Hepatocyte (in vitro differentiated cells): ENCODE measurements around the gene NRK. TPM values are rescaled to one million over a fixed set of nuclear protein-coding genes. Genes with fewer than 3 reads are reported as not detected.
"Not testable (repeated sequence)": the region's sequence is repeated elsewhere in the genome, so short reads cannot be mapped to it uniquely, and the experiment has no call there.

Experiments used
- DNase-seq: peaks from one replicate; pipeline ENCODE4 v3.0.0-alpha.2; 2016; ENCODE audit warnings: low spot score
- H2AFZ ChIP-seq: fragments of 200-600 bp; sonication (generic); 2 replicates; pipeline ENCODE4 v1.6.0; 2016; ENCODE audit warnings: antibody characterized with exemption, mild to moderate bottlenecking
- H3K27ac ChIP-seq: fragments of 200-600 bp; sonication (generic); 2 replicates; pipeline ENCODE4 v1.5.1; 2016; ENCODE audit warnings: mild to moderate bottlenecking
- H3K27me3 ChIP-seq: fragments of 200-600 bp; sonication (generic); 2 replicates; pipeline ENCODE4 v1.6.1; 2016
- H3K36me3 ChIP-seq: fragments of 200-600 bp; sonication (generic); replicated peaks from 2 replicates; pipeline ENCODE4 v1.5.1; 2016; ENCODE audit warnings: low read depth; ENCODE audit not compliant: insufficient read depth
- H3K4me1 ChIP-seq: fragments of 200-600 bp; sonication (generic); 2 replicates; pipeline ENCODE4 v1.5.1; 2016; ENCODE audit warnings: mild to moderate bottlenecking, moderate library complexity; ENCODE audit not compliant: insufficient read depth
- H3K4me2 ChIP-seq: fragments of 200-600 bp; sonication (generic); 2 replicates; pipeline ENCODE4 v1.6.0; 2016
- H3K4me3 ChIP-seq: fragments of 200-600 bp; sonication (generic); 2 replicates; pipeline ENCODE4 v1.5.1; 2016; ENCODE audit warnings: mild to moderate bottlenecking
- H3K79me2 ChIP-seq: fragments of 200-600 bp; sonication (generic); 2 replicates; pipeline ENCODE4 v1.6.0; 2017; ENCODE audit warnings: mild to moderate bottlenecking
- H3K9me2 ChIP-seq: fragments of 200-600 bp; sonication (generic); replicated peaks from 2 replicates; pipeline ENCODE4 v1.6.0; 2017; ENCODE audit warnings: mild to moderate bottlenecking; ENCODE audit not compliant: insufficient read depth
- H3K9me3 ChIP-seq: fragments of 200-600 bp; sonication (generic); 2 replicates; pipeline ENCODE4 v1.5.1; 2016; ENCODE audit warnings: low read depth, mild to moderate bottlenecking
- H4K20me1 ChIP-seq: fragments of 200-600 bp; sonication (generic); 2 replicates; pipeline ENCODE4 v1.6.0; 2016; ENCODE audit warnings: mild to moderate bottlenecking; ENCODE audit not compliant: insufficient read depth, poor library complexity, severe bottlenecking
- EZH2 ChIP-seq: fragments of 200-600 bp; sonication (generic); IDR thresholded peaks from 2 replicates; pipeline ENCODE4 v1.6.1; 2016; ENCODE audit warnings: antibody characterized with exemption, mild to moderate bottlenecking, borderline replicate concordance
- EZH2phosphoT487 ChIP-seq: fragments of 200-600 bp; sonication (generic); IDR thresholded peaks from one replicate; pipeline ENCODE4 v1.6.1; 2018; ENCODE audit warnings: antibody characterized with exemption, mild to moderate bottlenecking, low read depth, moderate library complexity; ENCODE audit not compliant: unreplicated experiment, severe bottlenecking
- WGBS: methylation state at CpG from one replicate; pipeline ENCODE4 v1.1.6; 2016; ENCODE audit warnings: low lambda C conversion rate; ENCODE audit errors: missing lambda C conversion rate; 5-methylcytosine and 5-hydroxymethylcytosine counted together
- polyA plus RNA-seq: library from polyadenylated mRNA; unstranded; fragments of >200 nt; fragmentation: Nextera tagmentation; extraction: Ambion mirVana; gene quantifications from 2 replicates; pipeline ENCODE4 v1.2.1, GENCODE V29; 2016
- total RNA-seq: library from RNA; depleted of rRNA; stranded (reverse); fragments of >200 nt; gene quantifications from 2 replicates; pipeline ENCODE4 v1.2.3, GENCODE V29; 2014
- TF ChIP-seq, protein P1 (sequence below): fragments of 200-600 bp; sonication (generic); IDR thresholded peaks from 2 replicates; pipeline ENCODE4 v1.5.1; 2016; ENCODE audit warnings: antibody characterized with exemption, mild to moderate bottlenecking; ENCODE audit not compliant: poor library complexity

NRK gene
- total and polyA plus RNA-seq, 2 experiments from 2014 or later, result 2.2 to 12.0 TPM

DNA sequence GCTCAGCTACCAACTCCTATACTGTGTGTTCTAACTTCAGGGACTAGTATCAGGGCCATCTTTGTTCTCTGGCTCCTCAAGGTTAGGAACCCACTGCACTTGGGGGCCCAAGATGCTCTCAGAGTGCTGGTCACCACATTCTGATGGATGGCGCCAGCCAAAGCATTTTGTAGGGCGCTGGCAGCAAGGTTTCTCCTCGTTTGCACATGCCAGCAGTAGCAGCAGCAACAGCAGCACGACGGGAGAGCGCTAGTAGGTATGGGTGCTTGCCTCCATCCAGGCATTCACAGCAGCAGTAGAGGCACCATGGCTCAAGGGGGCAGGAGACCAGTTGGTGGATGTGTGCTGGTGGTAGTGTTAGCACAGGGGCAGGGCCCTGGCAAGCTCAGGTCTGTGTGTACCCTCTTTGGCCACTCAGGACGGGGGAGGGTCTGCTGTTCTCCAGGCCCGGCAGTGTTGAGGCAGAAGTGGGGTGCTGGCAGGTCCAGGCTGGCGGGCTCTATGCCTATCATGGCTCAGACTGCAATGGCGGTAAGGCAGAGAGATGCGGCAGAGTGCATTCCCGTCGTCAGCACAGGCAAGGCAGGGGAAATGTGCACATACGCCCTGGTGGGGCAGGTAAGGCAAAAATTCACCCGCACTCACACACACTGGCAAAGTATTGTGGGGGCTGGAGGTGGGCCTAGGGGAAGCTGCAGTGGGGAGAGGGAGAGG, 159.6 kb downstream of the NRK start:
- peaks cover 4% of the 10 kb centered on the region for H3K9me3 ChIP-seq
- no peak for DNase-seq
- no peak overlapping the region for H3K4me3 ChIP-seq
- H3K27me3 ChIP-seq, result no peaks in the 10 kb centered on the region
- no peaks in the 10 kb centered on the region for H3K79me2 ChIP-seq
- no peak overlapping the region for H2AFZ ChIP-seq
- H3K36me3 ChIP-seq, result no peaks in the 10 kb centered on the region
- no peak overlapping the region for H3K27ac ChIP-seq
- WGBS, result 73% methylated on average over 15 of the region's 15 CpGs
- TF ChIP-seq EZH2 (no peak), EZH2phosphoT487 (no peak)
- TF ChIP-seq, protein P1, sequence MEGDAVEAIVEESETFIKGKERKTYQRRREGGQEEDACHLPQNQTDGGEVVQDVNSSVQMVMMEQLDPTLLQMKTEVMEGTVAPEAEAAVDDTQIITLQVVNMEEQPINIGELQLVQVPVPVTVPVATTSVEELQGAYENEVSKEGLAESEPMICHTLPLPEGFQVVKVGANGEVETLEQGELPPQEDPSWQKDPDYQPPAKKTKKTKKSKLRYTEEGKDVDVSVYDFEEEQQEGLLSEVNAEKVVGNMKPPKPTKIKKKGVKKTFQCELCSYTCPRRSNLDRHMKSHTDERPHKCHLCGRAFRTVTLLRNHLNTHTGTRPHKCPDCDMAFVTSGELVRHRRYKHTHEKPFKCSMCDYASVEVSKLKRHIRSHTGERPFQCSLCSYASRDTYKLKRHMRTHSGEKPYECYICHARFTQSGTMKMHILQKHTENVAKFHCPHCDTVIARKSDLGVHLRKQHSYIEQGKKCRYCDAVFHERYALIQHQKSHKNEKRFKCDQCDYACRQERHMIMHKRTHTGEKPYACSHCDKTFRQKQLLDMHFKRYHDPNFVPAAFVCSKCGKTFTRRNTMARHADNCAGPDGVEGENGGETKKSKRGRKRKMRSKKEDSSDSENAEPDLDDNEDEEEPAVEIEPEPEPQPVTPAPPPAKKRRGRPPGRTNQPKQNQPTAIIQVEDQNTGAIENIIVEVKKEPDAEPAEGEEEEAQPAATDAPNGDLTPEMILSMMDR, result no peak
- no peaks in the 10 kb centered on the region for H3K4me1 ChIP-seq
- no peak overlapping the region for H3K4me2 ChIP-seq
- H3K9me2 ChIP-seq, result no peaks in the 10 kb centered on the region
- no peaks in the 10 kb centered on the region for H4K20me1 ChIP-seq

DNA sequence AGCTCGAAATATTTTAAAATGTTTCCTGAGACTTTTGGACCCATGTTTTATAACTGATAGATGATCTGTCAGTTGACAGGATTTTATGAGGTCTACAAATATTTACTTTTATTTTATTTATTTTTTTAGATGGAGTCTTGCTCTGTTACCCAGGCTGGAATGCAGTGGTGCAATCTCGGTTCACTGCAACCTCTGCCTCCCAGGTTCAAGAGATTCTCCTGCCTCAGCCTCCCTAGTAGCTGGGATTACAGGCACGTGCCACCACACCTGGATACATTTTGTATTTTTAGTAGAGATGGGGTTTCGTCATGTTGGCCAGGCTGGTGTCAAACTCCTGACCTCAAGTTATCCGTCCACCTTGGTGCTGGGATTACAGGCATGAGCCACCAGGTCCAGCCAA, 166.1 kb downstream of the NRK start:
- WGBS, result 55% methylated on average over 5 of the region's 5 CpGs
- H3K36me3 ChIP-seq, H3K27me3 ChIP-seq, H3K4me3 ChIP-seq, H3K4me1 ChIP-seq, H3K27ac ChIP-seq, H3K79me2 ChIP-seq, H4K20me1 ChIP-seq, DNase-seq, H3K4me2 ChIP-seq, H3K9me2 ChIP-seq, H2AFZ ChIP-seq, H3K9me3 ChIP-seq: not testable (repeated sequence)

DNA sequence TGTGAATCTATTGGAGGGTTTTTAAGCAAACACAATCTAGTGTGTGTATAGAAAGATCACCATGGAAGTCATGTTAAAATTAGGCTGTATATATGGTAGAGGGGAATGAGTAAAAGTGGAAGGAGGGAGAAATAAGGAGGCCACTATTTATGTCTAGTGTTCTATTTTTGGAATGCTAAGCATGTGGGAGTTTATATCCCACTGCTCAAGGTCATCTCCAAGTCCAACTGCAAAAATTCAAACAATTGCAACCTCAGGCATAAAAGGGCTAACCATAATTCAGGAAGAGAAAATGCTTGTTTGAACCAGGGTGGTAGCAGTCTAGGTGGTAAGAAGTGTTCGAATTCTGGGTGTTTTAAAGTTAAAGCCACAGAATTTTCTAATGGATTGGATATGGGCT, 177.0 kb downstream of the NRK start:
- 28% methylated on average over 1 of the region's 1 CpG for WGBS
- no peak for DNase-seq
- no peaks in the 10 kb centered on the region for H3K4me1 ChIP-seq
- no peak overlapping the region for H2AFZ ChIP-seq
- H3K27ac ChIP-seq, result no peak overlapping the region
- no peaks in the 10 kb centered on the region for H3K27me3 ChIP-seq
- no peaks in the 10 kb centered on the region for H4K20me1 ChIP-seq
- H3K4me3 ChIP-seq, result no peak overlapping the region
- no peaks in the 10 kb centered on the region for H3K79me2 ChIP-seq
- no peaks in the 10 kb centered on the region for H3K36me3 ChIP-seq
- no peak overlapping the region for H3K4me2 ChIP-seq
- H3K9me3 ChIP-seq, result no peaks in the 10 kb centered on the region
- H3K9me2 ChIP-seq, result no peaks in the 10 kb centered on the region
- TF ChIP-seq EZH2 (no peak), EZH2phosphoT487 (no peak)
- TF ChIP-seq, protein P1, result no peak

GRCh38 chrX:106000203-106000602, 177.9 kb downstream of the NRK start:
- no peak overlapping the region for H3K27ac ChIP-seq

GRCh38 chrX:106000609-106001008, 178.3 kb downstream of the NRK start:
- H3K9me3 ChIP-seq, H3K27ac ChIP-seq, H3K79me2 ChIP-seq, H3K4me3 ChIP-seq, H3K36me3 ChIP-seq, H3K27me3 ChIP-seq, DNase-seq, H3K4me2 ChIP-seq, H2AFZ ChIP-seq, H3K4me1 ChIP-seq, H3K9me2 ChIP-seq, H4K20me1 ChIP-seq: not testable (repeated sequence)
- WGBS, result 71% methylated on average over 5 of the region's 5 CpGs

More at GRCh38 chrX:106000203-106000602, 177.9 kb downstream of the NRK start:
- no peak for DNase-seq
- Histone ChIP-seq H3K9me2 (no peaks in the 10 kb centered on the region), H3K9me3 (no peaks in the 10 kb centered on the region), H4K20me1 (no peaks in the 10 kb centered on the region), H3K4me3 (no peak overlapping the region), H3K4me2 (no peak overlapping the region), H3K79me2 (no peaks in the 10 kb centered on the region), H2AFZ (no peak overlapping the region), H3K27me3 (no peaks in the 10 kb centered on the region), H3K36me3 (no peaks in the 10 kb centered on the region), H3K4me1 (no peaks in the 10 kb centered on the region)
- TF ChIP-seq EZH2 (no peak), EZH2phosphoT487 (no peak)
- TF ChIP-seq, protein P1, result no peak
